ENCODE results near the gene HOPX.
"Not testable (repeated sequence)": the region's sequence is repeated elsewhere in the genome, so short reads cannot be mapped to it uniquely, and the experiment has no call there.

Gene HOPX

DNA sequence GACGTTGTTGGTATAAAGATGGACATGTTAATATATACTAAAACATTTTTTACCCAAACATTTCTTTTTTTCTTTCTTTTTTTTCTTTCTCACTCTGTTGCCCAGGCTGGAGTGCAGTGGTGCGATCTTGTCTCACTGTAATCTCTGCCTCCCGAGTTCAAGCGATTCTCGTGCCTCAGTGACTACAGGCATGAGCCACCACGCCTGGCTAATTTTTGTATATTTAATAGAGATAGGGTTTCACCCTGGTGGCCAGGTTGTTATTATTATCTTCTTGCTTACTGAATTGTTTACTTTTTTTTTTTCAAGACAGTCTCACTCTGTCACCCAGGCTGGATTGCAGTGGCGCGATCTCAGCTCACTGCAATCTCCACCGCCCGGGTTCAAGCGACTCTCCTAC lies 68.8 kb downstream of the HOPX start:
- Histone ChIP-seq H3K4me3 (ENCODE audit: low read depth, low read length) (no peak overlapping the region), H3K9ac (ENCODE audit: low read depth, low read length) (no peak overlapping the region), H3K27me3 (ENCODE audit: control insufficient read depth, insufficient read depth, low read length) (peaks cover 31% of the 10 kb centered on the region), H3K9me3 (ENCODE audit: control insufficient read depth, insufficient read depth, low read length) (no peaks in the 10 kb centered on the region), H3K4me1 (ENCODE audit: control insufficient read depth, insufficient read depth, low read length) (no peaks in the 10 kb centered on the region), H3K36me3 (ENCODE audit: control insufficient read depth, insufficient read depth, low read length) (no peaks in the 10 kb centered on the region)

- Histone ChIP-seq H3K9ac (ENCODE audit: low read depth, low read length) (no peak overlapping the region), H3K4me3 (ENCODE audit: low read depth, low read length) (no peak overlapping the region), H3K9me3 (ENCODE audit: control insufficient read depth, insufficient read depth, low read length) (no peaks in the 10 kb centered on the region), H3K4me1 (ENCODE audit: control insufficient read depth, insufficient read depth, low read length) (peaks cover 4% of the 10 kb centered on the region), H3K27me3 (ENCODE audit: control insufficient read depth, insufficient read depth, low read length) (peaks cover 39% of the 10 kb centered on the region), H3K36me3 (ENCODE audit: control insufficient read depth, insufficient read depth, low read length) (no peaks in the 10 kb centered on the region)
These were observed 69.6 kb downstream of the HOPX start for GRCh38 chr4:56611501-56611900.

- H3K9ac ChIP-seq (ENCODE audit: low read depth, low read length); H3K9me3 ChIP-seq (ENCODE audit: control insufficient read depth, insufficient read depth, low read length): not testable (repeated sequence)
These were observed 70.9 kb downstream of the HOPX start for GRCh38 chr4:56610170-56610569.

DNA sequence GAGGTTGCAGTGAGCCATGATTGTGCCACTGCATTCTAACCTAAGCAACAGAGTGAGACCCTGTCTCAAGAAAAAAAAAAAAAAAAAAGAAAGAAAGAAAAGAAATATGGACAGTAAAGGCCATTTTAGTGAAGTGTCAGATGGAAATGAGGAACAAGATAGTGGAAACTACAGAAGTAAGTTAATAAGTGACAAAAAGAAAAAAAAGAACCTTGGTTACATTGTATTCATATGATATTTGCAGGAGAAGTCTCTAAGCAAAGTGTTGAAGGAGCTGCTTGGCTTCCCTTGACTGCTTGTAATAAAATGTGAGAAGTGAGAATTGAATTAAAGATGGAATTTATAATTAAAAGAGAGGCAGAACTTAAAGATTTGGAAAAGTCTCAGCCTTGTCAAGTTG lies 73.2 kb downstream of the HOPX start:
- no peaks in the 10 kb centered on the region for H3K36me3 ChIP-seq (ENCODE audit: control insufficient read depth, insufficient read depth, low read length)
- peaks cover 49% of the 10 kb centered on the region for H3K27me3 ChIP-seq (ENCODE audit: control insufficient read depth, insufficient read depth, low read length)

More at GRCh38 chr4:56610170-56610569, 70.9 kb downstream of the HOPX start:
- H3K4me3 ChIP-seq (ENCODE audit: low read depth, low read length); H3K36me3 ChIP-seq (ENCODE audit: control insufficient read depth, insufficient read depth, low read length): not testable (repeated sequence)
- peaks cover 10% of the 10 kb centered on the region for H3K4me1 ChIP-seq (ENCODE audit: control insufficient read depth, insufficient read depth, low read length)
- H3K27me3 ChIP-seq (ENCODE audit: control insufficient read depth, insufficient read depth, low read length): peaks cover 44% of the 10 kb centered on the region

GRCh38 chr4:56606385-56606784 lies 74.7 kb downstream of the HOPX start:
- peak overlapping the region; percentile 43 for H3K4me3 ChIP-seq (ENCODE audit: low read depth, low read length)
- no peak overlapping the region for H3K9ac ChIP-seq (ENCODE audit: low read depth, low read length)
- H3K9me3 ChIP-seq (ENCODE audit: control insufficient read depth, insufficient read depth, low read length): no peaks in the 10 kb centered on the region
- no peaks in the 10 kb centered on the region for H3K36me3 ChIP-seq (ENCODE audit: control insufficient read depth, insufficient read depth, low read length)
- H3K27me3 ChIP-seq (ENCODE audit: control insufficient read depth, insufficient read depth, low read length): peaks cover 49% of the 10 kb centered on the region
- peaks cover 30% of the 10 kb centered on the region for H3K4me1 ChIP-seq (ENCODE audit: control insufficient read depth, insufficient read depth, low read length)

More for the DNA sequence above, 73.2 kb downstream of the HOPX start:
- Histone ChIP-seq H3K9me3 (ENCODE audit: control insufficient read depth, insufficient read depth, low read length) (no peaks in the 10 kb centered on the region), H3K4me1 (ENCODE audit: control insufficient read depth, insufficient read depth, low read length) (peaks cover 29% of the 10 kb centered on the region), H3K9ac (ENCODE audit: low read depth, low read length) (no peak overlapping the region), H3K4me3 (ENCODE audit: low read depth, low read length) (no peak overlapping the region)

DNA sequence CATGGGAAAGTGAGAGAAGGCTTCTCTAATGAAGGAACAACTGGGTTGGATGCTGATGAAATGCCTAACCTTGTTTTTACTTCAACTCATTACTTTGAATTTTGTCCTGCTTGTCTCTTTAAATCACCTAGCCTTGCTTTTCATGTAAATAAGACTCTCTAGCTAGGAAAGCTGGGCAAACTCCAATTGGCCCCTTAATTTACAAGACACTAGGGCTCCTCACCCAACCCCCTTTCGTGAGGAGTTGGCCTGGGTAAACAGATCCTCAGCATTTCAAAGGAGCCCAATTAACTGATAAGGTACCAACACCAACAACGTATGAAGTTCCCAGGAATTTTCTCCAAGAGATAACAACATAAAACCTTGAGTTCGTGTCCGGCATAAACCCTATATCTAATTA lies 75.6 kb downstream of the HOPX start:
- H3K9ac ChIP-seq (ENCODE audit: low read depth, low read length); H3K9me3 ChIP-seq (ENCODE audit: control insufficient read depth, insufficient read depth, low read length); H3K36me3 ChIP-seq (ENCODE audit: control insufficient read depth, insufficient read depth, low read length): not testable (repeated sequence)
- Histone ChIP-seq H3K4me1 (ENCODE audit: control insufficient read depth, insufficient read depth, low read length) (peaks cover 30% of the 10 kb centered on the region), H3K4me3 (ENCODE audit: low read depth, low read length) (peak overlapping the region; percentile 43), H3K27me3 (ENCODE audit: control insufficient read depth, insufficient read depth, low read length) (peaks cover 43% of the 10 kb centered on the region)

- H3K9me3 ChIP-seq (ENCODE audit: control insufficient read depth, insufficient read depth, low read length): no peaks in the 10 kb centered on the region
- H3K9ac ChIP-seq (ENCODE audit: low read depth, low read length): no peak overlapping the region
- peaks cover 30% of the 10 kb centered on the region for H3K4me1 ChIP-seq (ENCODE audit: control insufficient read depth, insufficient read depth, low read length)
- H3K36me3 ChIP-seq (ENCODE audit: control insufficient read depth, insufficient read depth, low read length): no peaks in the 10 kb centered on the region
- peaks cover 28% of the 10 kb centered on the region for H3K27me3 ChIP-seq (ENCODE audit: control insufficient read depth, insufficient read depth, low read length)
- no peak overlapping the region for H3K4me3 ChIP-seq (ENCODE audit: low read depth, low read length)
These were observed 77.8 kb downstream of the HOPX start for GRCh38 chr4:56603297-56603696.

Data from iPS-15b (cell line).